GM18519 (cell line): ENCODE data around the gene ALOX12.
"Not testable (repeated sequence)": the region's sequence is repeated elsewhere in the genome, so short reads cannot be mapped to it uniquely, and the experiment has no call there.

ENCODE experiments used
- ATAC-seq: cut with Tn5 transposase; IDR thresholded peaks from one replicate; pipeline ENCODE4 v1.9.1; 2021; ENCODE audit warnings: mild to moderate bottlenecking, moderate library complexity; ENCODE audit not compliant: unreplicated experiment, low FRiP score

The ALOX12 gene

GRCh38 chr17:7042501-7043181 lies 46.8 kb downstream of the ALOX12 start:
- ATAC-seq, result no peak

GRCh38 chr17:7043182-7043496 lies 47.3 kb downstream of the ALOX12 start:
- no peak for ATAC-seq

- ATAC-seq, result no peak
These were observed 47.8 kb downstream of the ALOX12 start, which contains the start of gene SLC16A11 for GRCh38 chr17:7043497-7044198. SLC16A11 (minus strand) TSS chr17:7044092; CDS start chr17:7043513, 579 bp downstream.

- no peak for ATAC-seq
These were observed 49.8 kb downstream of the ALOX12 start for GRCh38 chr17:7045492-7046126.

- no peak for ATAC-seq
These were observed 50.4 kb downstream of the ALOX12 start for GRCh38 chr17:7046127-7046724.

- not testable (repeated sequence) for ATAC-seq
These were observed 51.0 kb downstream of the ALOX12 start for GRCh38 chr17:7046725-7047397.

- no peak for ATAC-seq
These were observed 51.7 kb downstream of the ALOX12 start for GRCh38 chr17:7047566-7047965.

- ATAC-seq, result no peak
These were observed 53.1 kb downstream of the ALOX12 start for GRCh38 chr17:7048968-7049367.

GRCh38 chr17:7050583-7050982 lies 54.7 kb downstream of the ALOX12 start:
- ATAC-seq, result not testable (repeated sequence)

GRCh38 chr17:7056386-7056785 lies 60.5 kb downstream of the ALOX12 start:
- no peak for ATAC-seq

GRCh38 chr17:7058831-7059447 lies 63.1 kb downstream of the ALOX12 start:
- ATAC-seq, result no peak
